DMS153 treated with DMSO at 0.1 percent for 48 hours (cell line): ENCODE data around the gene LSM14A.
"Not testable (repeated sequence)": the region's sequence is repeated elsewhere in the genome, so short reads cannot be mapped to it uniquely, and the experiment has no call there.

Source experiments
- DNase-seq: peaks from one replicate; lab custom pipeline; 2025; ENCODE audit not compliant: unreplicated experiment; lab: John Stamatoyannopoulos, UW

LSM14A gene

DNA sequence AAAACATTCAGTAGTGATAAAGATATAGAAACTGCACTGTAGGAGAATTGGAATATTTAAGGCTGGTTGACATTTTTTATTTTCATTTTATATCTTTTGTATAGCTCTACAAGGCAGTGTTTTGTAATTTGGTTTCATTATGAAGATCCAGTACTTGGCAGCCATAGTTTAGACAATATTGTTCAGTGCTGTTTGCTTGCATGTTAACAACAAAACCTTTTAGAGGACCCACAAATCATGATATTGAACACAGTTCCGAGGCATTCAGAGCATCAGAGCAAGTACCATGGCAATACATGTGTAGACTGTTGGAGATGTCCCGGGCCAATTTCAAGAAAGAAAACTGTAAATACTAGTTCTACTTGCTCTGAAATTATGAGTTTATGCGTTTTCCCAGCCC, 56.5 kb downstream of the LSM14A start:
- DNase-seq: no peak

DNA sequence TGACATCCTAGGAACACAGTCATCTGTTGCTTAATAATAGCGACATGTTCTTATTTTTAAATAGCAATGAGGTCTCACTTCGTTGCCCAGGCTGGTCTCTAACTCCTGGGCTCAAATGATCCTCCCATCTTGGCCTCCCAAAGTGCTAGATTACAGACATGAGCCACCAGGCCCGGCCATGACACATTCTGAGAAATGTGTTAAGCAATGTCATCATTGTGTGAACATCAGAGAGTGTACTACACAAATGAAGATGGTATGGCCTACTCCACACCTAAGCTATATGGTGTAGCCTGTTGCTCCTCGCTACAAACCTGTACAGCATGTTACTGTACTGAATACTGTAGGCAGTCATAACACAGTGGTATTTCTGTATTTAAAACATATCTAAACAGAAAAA, 57.4 kb downstream of the LSM14A start:
- DNase-seq: no peak

DNA sequence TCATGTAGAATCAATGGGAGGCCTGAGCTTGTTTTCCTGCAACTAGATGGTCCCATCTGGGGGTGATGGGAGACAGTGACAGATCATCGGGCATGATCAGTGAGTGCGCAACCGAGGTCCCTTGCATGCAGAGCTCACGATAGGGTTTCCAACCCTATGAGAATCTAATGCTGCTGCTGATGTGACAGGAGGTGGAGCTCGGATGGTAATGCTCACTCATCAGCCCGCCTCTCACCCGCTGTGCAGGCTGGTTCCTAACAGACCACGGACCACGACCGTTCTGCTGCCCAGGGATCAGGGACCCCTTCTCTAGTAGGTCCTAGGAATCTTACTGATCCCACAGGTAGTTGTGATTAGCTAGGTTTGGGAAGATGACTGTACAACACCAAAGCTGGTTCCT, 58.5 kb downstream of the LSM14A start:
- no peak for DNase-seq

DNA sequence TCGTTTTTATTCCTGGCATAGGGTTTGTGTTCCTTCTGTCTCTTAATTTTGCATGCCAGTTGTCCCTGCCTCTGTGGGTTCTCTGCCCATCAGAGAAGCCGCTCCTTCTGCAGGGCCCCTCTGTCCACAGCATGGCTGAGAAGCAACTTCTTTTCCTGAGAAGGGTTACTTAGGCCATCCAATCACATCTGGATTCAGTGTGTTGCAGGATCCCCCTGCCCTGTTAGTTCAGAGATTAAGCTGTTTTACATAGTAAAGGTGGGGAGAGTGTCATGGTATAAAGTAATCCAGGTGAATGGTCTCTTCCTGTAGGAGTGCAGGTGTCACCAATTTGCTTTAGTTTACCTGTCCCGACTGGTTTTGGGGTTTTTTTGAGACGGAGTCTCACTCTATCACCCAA, 59.1 kb downstream of the LSM14A start:
- no peak for DNase-seq

DNA sequence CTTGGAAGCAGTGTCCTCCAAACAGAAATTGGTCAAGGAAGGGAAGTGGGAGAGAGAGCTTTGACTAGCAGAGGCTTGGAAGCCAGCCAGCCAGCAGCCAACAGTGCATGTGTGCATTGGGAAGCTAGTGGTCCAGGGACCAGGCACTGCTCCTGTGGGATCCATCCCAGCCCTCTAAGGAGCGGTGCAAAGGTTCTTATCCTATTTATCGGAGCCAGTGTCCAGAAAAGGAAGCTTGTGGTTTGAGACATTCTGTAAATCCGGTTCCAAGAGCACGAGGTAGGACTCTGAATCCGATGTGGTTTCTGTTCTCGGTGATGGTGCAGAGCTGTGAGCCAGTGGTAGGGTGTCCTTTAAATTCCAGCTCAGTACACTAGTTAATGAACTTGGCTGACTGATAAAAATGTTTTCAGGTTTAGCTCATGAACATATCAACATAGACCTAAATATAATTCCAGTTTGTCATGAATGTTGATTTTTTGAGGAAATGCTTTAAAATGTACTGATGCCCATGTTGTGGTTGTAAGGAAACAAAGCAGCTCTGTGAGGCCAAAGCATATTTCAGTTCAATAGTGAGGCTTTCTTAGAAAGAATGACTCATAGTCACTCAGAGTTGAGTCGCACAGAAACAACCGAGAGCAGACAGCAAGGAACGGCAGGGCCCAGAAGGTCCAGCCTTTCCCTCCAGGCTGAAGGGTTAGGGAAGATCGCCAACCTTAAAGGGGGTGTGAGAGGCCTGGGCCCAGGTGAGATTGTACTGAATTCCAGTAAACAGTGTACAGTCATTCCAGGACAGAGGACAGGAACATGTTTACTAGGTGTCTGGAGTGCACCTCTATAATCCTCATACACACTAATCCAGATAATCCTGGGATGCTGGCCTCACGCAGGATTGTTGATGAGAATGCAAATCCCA, 60.5 kb downstream of the LSM14A start:
- DNase-seq: no peak

DNA sequence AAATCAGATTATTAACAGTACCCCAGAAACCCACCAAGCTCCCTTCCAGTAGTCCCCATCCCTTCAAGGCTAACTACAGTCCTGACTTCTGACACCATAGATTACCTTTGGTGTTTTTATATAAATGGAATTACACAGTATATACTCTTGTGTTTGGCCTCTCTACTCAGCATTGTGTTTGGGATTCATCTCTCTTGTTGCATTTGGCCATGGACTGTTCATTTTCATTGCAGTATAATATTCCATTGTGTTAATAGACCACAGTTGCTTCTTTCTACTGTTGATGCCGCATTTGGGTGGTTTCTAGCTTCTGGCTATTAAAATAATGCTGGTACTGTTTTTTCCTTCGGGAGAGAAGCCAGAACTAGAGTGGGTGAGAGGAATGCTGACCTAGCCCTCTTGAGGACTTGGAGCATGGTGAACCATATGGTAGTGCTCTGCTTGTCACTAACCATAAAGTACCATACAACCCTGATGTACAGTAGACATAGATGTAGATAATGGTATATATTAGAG, 63.2 kb downstream of the LSM14A start:
- DNase-seq: no peak

DNA sequence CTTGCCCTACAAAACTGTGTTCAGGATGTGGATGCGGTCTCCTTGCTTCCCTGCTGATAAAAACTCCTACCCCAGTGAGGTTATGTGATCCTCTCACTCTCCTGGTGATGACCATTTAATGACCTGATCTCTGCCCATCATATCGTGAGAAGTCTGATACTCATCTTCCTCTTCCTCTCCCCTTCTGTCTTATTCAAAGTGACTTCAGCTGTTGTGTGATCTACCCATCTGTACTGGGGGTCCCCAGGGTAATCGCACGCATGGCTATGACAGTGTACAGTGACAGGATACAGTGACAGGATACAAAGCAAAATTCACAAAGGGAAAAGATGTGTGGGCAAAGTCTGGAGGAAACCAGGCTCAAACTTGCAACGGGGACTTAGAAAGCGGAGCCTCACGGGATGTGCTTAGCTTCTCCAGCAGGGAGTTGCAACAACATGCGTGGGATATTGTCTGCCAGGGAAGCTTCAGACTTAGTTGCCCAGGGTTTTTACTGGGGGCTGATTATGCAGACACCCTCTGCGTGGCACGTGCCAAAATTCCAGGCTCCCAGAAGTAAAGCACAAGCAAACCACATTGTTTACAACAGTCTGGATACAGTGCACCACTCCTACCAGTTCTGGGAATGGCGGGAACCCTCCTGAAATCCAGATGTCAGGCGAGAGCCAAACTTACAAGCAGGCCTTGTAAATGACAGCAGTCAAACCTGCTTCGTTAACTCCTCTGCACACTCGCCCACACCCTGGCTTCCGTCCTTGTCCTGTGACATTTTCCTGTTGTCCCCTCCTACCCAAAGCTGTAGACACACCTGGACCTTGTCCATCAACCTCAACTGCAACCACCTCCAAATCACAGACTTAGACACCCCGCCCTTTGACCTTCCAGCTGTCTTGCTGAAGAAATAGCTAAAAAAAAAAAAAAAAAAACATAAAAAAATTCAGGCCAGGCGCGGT, 64.0 kb downstream of the LSM14A start:
- DNase-seq: no peak

DNA sequence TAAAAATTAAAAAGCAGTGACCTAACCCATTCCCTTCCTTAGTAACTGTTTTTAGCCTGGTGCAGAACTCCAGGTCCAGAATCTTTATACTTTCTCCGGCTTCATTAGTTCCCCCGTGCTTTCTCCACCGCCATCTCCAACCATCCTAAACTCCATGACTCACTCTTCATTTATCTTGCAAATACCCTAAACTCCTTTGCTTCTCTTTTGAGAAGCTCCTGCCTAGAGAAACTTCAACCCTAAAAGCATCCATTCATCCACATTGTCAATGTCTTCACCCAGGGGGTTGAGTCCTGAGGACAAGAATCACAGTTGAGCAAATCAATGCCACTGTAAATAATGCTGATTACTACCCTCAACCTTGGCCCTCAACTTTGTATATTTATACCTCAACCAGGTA, 65.0 kb downstream of the LSM14A start:
- no peak for DNase-seq

DNA sequence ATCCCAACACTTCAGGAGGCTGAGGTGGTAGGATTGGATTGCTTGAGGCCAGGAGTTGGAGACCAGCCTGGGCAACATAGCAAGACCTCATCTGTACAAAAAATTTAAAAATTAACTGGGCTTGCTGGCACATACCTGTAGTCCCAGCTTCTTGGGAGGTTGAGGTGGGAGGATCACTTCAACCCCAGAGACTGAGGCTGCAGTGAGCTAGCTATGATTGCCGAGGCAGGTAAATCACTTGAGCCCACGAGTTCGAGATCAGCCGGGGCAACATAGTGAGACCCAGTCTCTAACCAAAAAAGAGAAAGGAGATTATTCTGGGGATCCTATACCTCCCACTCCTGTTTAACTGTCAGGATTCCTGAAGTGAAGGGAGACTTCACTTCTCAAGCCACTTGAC, 65.6 kb downstream of the LSM14A start:
- DNase-seq: no peak

DNA sequence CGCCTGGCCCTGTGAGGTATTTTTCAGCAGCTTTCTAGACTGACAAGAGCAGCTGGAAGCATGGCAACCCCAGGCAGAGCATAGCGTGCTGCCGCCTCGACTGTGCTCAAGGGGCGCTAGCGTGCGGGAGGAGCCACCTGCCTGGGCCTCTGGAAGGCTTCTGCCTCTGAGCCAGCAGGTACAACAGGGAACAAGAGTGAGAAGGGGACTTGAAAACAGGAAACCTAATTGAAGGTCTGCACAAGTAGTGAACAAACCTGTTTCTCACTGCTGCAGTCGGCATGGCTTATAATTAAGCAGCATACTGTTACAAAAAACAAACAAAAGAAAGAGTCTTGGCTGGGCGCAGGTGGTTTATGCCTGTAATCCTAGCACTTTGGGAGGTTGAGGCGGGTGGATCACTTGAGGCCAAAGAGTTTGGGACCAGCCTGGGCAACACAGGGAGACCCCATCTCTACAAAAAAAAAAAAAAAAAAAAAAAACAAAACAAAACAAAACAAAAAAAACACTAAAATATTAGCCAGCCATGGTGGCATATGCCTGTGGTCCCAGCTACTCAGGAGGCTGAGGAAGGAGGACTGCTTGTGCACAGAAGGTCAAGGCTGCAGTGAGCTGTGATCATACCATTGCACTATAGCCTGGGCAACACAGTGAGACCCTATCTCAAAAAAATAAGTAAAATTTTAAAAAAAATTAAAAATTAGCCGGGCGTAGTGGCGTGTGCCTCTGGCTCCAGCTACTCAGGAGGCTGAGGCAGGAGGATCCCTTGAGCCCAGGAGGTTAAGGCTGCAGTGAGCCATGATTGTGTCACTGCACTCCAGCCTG, 69.4 kb downstream of the LSM14A start:
- peak; percentile 72 for DNase-seq

DNA sequence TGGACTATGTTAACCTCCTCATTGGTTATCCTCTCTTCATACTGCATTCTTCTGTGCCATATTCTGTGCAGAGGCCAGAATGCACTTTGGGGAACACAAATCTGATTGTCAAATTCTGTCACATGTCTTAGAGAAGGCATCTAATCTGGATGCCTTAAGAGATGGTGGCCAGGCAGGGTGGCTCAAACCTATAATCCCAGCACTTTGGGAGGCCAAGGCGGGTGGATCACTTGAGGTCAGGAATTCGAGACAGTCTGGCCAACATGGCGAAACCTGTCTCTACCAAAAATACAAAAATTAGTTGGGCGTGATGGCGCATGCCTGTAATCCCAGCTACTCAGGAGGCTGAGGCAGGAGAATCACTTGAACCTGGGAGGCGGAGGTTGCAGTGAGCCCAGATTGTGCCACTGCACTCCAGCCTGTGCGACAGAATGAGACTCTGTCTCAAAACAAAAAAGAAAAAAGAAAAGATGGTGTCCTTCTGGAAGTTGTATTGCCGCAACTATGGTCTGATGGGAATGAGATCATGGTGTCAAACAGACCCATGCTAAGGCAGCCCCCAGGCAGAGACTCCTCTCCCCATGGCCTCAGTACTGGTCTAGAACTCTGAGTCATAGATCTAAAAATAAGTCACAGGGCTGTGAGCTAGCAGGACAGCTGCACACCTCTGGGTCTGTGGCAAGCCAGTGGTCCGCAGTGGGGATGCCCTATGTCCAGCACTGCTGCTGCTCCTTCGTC, 71.0 kb downstream of the LSM14A start:
- not testable (repeated sequence) for DNase-seq

DNA sequence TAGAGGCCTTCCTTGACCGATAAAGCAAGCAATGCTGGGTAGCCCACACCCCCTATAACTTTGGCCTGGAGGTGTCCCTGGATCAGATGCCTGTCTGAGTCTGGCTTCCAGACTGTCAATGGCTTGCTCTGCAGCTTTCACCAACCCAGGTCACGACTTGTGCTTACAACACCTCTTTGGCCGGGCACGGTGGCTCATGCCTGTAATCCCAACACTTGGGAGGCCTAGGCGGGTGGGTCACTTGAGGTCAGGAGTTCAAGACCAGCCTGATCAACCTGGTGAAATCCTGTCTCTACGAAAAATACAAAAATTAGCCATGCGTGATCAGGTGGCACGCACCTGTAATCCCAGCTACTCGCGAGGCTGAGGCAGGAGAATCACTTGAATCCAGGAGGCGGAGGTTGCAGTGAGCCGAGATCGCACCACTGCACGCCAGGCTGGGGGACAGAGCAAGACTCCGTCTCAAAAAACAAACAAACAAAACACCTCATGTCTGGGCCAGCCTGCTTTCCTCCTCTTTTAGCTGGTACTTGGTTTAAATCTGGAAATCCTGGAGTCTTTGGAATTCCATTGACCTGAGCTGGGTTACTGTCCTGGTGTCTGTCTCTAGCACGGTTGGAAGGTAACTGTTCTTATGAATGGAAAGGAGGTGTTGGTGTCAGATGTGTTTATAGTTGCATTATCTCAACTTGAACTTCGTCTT, 71.7 kb downstream of the LSM14A start:
- no peak for DNase-seq

DNA sequence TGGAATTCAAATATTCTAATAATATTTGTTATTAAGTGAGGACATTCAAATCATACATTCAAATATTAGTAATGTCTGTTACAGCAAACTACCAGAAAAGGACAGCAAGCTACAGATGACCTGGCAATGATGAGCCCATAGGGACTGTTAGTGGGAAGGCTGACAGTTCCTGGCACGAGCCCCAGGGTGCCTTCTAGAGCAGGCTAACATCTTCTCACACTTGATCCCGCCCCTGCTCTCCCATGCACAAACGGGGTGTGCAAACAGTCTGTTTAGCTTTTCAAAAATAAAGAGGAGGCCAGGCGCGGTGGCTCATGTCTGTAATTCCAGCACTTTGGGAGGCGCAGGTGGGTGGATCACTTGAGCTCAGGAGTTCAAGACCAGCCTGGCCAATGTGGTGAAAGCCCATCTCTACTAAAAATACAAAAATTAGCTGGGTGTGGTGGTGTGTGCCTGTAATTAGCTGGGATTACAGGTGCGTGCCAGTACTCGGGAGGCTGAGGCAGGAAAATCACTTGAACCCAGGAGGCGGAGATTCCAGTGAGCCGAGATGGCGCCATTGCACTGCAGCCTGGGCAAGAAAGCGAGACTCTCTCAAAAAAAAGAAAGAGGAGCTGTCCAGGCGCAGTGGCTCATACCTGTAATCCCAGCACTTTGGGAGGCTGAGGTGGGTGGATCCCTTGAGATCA, 72.5 kb downstream of the LSM14A start:
- DNase-seq: no peak

DNA sequence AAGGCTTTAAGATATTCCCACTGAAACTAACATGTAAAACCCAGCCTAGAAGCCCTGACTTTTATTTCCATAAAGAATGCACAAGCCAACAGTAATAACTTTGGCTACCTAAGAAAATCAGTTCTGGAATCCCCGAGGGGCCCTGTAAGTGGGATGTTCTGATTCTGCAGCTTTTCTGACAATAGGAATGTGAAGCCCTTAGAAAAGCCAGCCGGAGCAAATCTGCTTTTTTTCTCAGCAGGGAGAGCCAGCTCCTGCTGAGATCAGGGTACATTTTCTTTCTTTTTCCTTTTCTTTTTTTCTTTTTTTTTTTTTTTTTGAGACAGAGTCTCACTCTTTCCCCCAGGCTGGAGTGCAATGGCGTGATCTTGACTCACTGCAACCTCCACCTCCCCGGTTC, 74.0 kb downstream of the LSM14A start:
- DNase-seq: no peak

DNA sequence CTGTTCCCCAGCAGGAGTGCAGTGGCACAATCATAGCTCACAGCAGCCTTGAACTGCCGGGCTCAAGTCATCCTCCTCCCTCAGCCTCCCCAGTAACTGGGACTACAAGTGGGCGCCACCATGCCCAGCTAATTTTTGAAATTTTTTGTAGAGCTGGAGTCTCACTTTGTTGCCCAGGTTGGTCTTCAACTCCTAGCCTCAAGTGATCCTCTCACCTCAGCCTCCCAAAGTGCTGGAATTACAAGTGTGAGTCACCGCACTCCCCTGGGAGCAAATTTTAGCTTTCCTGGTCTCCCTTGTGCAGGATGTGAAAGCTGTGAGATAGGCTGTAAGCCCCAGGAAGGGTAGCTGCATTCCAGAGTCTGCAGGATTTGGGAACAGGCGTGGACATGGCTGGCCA, 76.6 kb downstream of the LSM14A start:
- DNase-seq: no peak

DNA sequence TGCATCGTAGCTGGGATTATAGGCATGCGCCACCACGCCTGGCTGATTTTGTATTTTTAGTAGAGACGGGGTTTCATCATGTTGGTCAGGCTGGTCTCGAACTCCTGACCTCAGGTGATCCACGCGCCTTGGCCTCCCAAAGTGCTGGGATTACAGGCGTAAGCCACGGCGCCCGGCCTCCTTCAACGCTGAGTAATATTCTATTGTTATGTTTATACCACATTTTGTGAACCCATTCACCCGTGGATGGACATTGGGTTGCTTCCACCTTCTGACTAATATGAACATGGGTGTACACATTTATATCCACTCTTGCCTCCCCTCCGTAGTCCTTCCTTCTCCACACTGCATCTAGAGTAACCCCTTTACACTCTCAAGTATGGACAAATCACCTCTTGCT, 80.9 kb downstream of the LSM14A start:
- not testable (repeated sequence) for DNase-seq

DNA sequence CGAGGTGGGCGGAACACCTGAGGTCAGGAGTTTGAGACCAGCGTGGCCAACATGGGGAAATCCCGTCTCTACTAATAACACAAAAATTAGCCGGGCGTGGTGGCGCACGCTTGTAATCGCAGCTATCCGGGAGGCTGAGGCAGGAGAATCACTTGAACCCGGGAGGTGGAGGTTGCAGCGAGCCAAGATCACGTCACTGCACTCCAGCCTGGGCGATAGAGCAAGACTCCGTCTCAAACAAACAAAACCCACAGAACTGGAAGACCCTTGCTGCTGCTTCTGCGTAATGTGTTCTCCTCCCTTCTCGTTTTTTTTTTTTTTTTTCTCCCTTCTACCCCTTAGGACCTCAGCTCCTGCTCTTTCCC, 81.4 kb downstream of the LSM14A start:
- not testable (repeated sequence) for DNase-seq

DNA sequence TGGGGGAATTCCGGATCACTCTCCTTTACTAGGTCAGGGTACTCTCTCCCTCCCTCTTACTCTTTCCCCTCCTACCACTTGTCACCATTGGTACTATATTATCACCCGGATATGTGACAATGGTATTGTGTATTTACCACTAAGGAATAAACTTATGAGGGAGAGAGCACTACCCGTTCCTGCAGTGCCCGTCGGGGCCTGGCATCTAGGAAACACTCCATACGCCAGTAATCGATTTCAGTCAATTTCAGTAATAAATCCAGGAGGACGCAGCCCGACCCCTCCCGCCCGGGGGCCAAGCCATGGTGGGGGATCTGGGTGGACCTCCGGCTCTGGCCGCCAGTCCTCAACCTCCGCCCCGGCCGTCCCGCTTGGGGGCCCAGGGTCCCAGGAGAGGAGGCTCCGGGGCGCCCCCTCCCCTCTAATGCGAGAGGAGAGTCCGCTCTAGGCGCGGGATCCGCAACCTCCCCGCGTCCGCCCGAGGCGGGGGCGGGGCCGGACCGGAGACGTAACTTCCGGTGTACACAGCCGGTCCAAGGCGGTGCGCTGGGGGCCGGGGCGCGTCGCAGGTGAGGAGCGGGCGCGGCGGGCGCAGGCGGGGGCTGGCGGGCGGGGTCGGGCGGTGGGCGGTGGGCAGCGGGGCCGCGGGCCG, 81.9 kb downstream of the LSM14A start, which contains the start of gene GARRE1:
TSS of gene GARRE1 (plus strand) at position 509 of the 652 bp plus-strand sequence. CDS start 45,920 bp downstream, outside the sequence.
- DNase-seq: peak; percentile 44
